ENCODE measurements around the gene GC.

The GC gene

GRCh38 chr4:71783972-71784371, at the start of gene GC:
GC (minus strand) TSS chr4:71784079; CDS start chr4:71784018, 61 bp downstream.
- H3K4me2 ChIP-seq (ENCODE audit: low read length): no peak within 1 kb of the TSS
- H3K79me2 ChIP-seq (ENCODE audit: control insufficient read depth, low read length): no peaks in the 10 kb centered on the region
- H4K20me1 ChIP-seq (ENCODE audit: control insufficient read depth, insufficient read depth, low read depth, low read length): no peaks in the 10 kb centered on the region
- no peaks in the 10 kb centered on the region for H3K27me3 ChIP-seq (ENCODE audit: control insufficient read depth, low read length)
- H3F3A ChIP-seq (ENCODE audit: control insufficient read depth, insufficient read depth): no peaks in the 10 kb centered on the region
- H3K4me3 ChIP-seq (ENCODE audit: low read length): no peak within 1 kb of the TSS
- no peaks in the 10 kb centered on the region for H3K36me3 ChIP-seq (ENCODE audit: control insufficient read depth, low read length)
- no peaks in the 10 kb centered on the region for H3K4me1 ChIP-seq (ENCODE audit: control insufficient read depth, low read length)
- no peak for TF ChIP-seq CTCF (IDR thresholded peaks at IDR 0.05; ENCODE audit: low read depth, low read length, poor library complexity, severe bottlenecking)
- no peak for TF ChIP-seq EZH2phosphoT487 (IDR thresholded peaks at IDR 0.05; ENCODE audit: borderline replicate concordance, low read length)
- no peaks in the 10 kb centered on the region for H3K9me2 ChIP-seq (replicated peaks; ENCODE audit: control insufficient read depth, low read length)
- no peak within 1 kb of the TSS for H3K27ac ChIP-seq (ENCODE audit: low read depth, low read length)
- H3K9me3 ChIP-seq (ENCODE audit: control insufficient read depth, insufficient read depth, low read length): no peaks in the 10 kb centered on the region

GRCh38 chr4:71833232-71833900, 49.5 kb upstream of the GC start:
- Histone ChIP-seq H3K9me3 (ENCODE audit: control insufficient read depth, insufficient read depth, low read length) (no peaks in the 10 kb centered on the region), H3K36me3 (ENCODE audit: control insufficient read depth, low read length) (no peaks in the 10 kb centered on the region)
- no peak for TF ChIP-seq CTCF (IDR thresholded peaks at IDR 0.05; ENCODE audit: low read depth, low read length, poor library complexity, severe bottlenecking)
- no peak for TF ChIP-seq EZH2phosphoT487 (IDR thresholded peaks at IDR 0.05; ENCODE audit: borderline replicate concordance, low read length)

GRCh38 chr4:71832049-71832448, 48.2 kb upstream of the GC start:
- no peaks in the 10 kb centered on the region for H3F3A ChIP-seq (ENCODE audit: control insufficient read depth, insufficient read depth)
- no peaks in the 10 kb centered on the region for H3K79me2 ChIP-seq (ENCODE audit: control insufficient read depth, low read length)
- H4K20me1 ChIP-seq (ENCODE audit: control insufficient read depth, insufficient read depth, low read depth, low read length): no peaks in the 10 kb centered on the region

More at GRCh38 chr4:71833232-71833900, 49.5 kb upstream of the GC start:
- Histone ChIP-seq H3F3A (ENCODE audit: control insufficient read depth, insufficient read depth) (no peaks in the 10 kb centered on the region), H3K27ac (ENCODE audit: low read depth, low read length) (no peak overlapping the region), H4K20me1 (ENCODE audit: control insufficient read depth, insufficient read depth, low read depth, low read length) (no peaks in the 10 kb centered on the region), H3K4me2 (ENCODE audit: low read length) (no peak overlapping the region), H3K79me2 (ENCODE audit: control insufficient read depth, low read length) (no peaks in the 10 kb centered on the region), H3K27me3 (ENCODE audit: control insufficient read depth, low read length) (no peaks in the 10 kb centered on the region), H3K4me3 (ENCODE audit: low read length) (no peak overlapping the region), H3K9me2 (replicated peaks; ENCODE audit: control insufficient read depth, low read length) (no peaks in the 10 kb centered on the region), H3K4me1 (ENCODE audit: control insufficient read depth, low read length) (no peaks in the 10 kb centered on the region)

More at GRCh38 chr4:71832049-71832448, 48.2 kb upstream of the GC start:
- Histone ChIP-seq H3K4me1 (ENCODE audit: control insufficient read depth, low read length) (no peaks in the 10 kb centered on the region), H3K27ac (ENCODE audit: low read depth, low read length) (no peak overlapping the region), H3K9me3 (ENCODE audit: control insufficient read depth, insufficient read depth, low read length) (no peaks in the 10 kb centered on the region), H3K4me2 (ENCODE audit: low read length) (no peak overlapping the region), H3K9me2 (replicated peaks; ENCODE audit: control insufficient read depth, low read length) (no peaks in the 10 kb centered on the region), H3K27me3 (ENCODE audit: control insufficient read depth, low read length) (no peaks in the 10 kb centered on the region), H3K4me3 (ENCODE audit: low read length) (no peak overlapping the region), H3K36me3 (ENCODE audit: control insufficient read depth, low read length) (no peaks in the 10 kb centered on the region)
- TF ChIP-seq EZH2phosphoT487 (IDR thresholded peaks at IDR 0.05; ENCODE audit: borderline replicate concordance, low read length) (no peak), CTCF (IDR thresholded peaks at IDR 0.05; ENCODE audit: low read depth, low read length, poor library complexity, severe bottlenecking) (no peak)

Measured in DOHH2 (cell line).